BE2C (cell line): Measurements from ENCODE around the gene BCAM.

Source experiments
- DNase-seq: peaks from one replicate; pipeline ENCODE4 v3.0.0-alpha.2; 2020
- H3K27me3 ChIP-seq: fragments of 250-450 bp; sonication (Bioruptor Pico); 2 replicates; pipeline ENCODE4 v1.5.1; 2020; ENCODE audit warnings: mild to moderate bottlenecking
- H3K36me3 ChIP-seq: fragments of 250-450 bp; sonication (Bioruptor Pico); 2 replicates; pipeline ENCODE4 v1.5.1; 2020; ENCODE audit warnings: mild to moderate bottlenecking
- H3K4me1 ChIP-seq: fragments of 250-450 bp; sonication (Bioruptor Pico); 2 replicates; pipeline ENCODE4 v1.5.1; 2020
- H3K4me3 ChIP-seq: 2 replicates; pipeline ENCODE4 v1.5.1; 2011; ENCODE audit warnings: low read depth, low read length
- H3K9me3 ChIP-seq: fragments of 250-450 bp; sonication (Bioruptor Pico); 2 replicates; pipeline ENCODE4 v1.5.1; 2020
- CTCF ChIP-seq: IDR thresholded peaks from 2 replicates; pipeline ENCODE4 v1.5.1; 2012; ENCODE audit warnings: mild to moderate bottlenecking, low read depth, low read length

Gene BCAM

GRCh38 chr19:44812142-44812718 lies 3.3 kb downstream of the BCAM start:
- no peak for TF ChIP-seq CTCF
- no peak for DNase-seq
- Histone ChIP-seq H3K4me3 (no peak overlapping the region), H3K36me3 (no peaks in the 10 kb centered on the region), H3K27me3 (no peaks in the 10 kb centered on the region), H3K4me1 (peaks cover 4% of the 10 kb centered on the region; the same call in 1 of the 2 replicates), H3K9me3 (no peaks in the 10 kb centered on the region)

- H3K4me3 ChIP-seq, result no peak overlapping the region
- TF ChIP-seq CTCF, result peak; percentile 21
- DNase-seq, result no peak
- no peaks in the 10 kb centered on the region for H3K36me3 ChIP-seq
- H3K9me3 ChIP-seq, result no peaks in the 10 kb centered on the region
- H3K27me3 ChIP-seq, result no peaks in the 10 kb centered on the region
- peaks cover 4% of the 10 kb centered on the region; the same call in 1 of the 2 replicates for H3K4me1 ChIP-seq
Measured at GRCh38 chr19:44813070-44813840, 4.4 kb downstream of the BCAM start.

GRCh38 chr19:44813841-44814470 lies 5.1 kb downstream of the BCAM start:
- H3K27me3 ChIP-seq, result no peaks in the 10 kb centered on the region
- DNase-seq, result no peak
- H3K9me3 ChIP-seq, result no peaks in the 10 kb centered on the region
- H3K4me1 ChIP-seq, result peaks cover 4% of the 10 kb centered on the region; the same call in 1 of the 2 replicates
- H3K4me3 ChIP-seq, result no peak overlapping the region
- no peak for TF ChIP-seq CTCF
- no peaks in the 10 kb centered on the region for H3K36me3 ChIP-seq

- Histone ChIP-seq H3K27me3 (no peaks in the 10 kb centered on the region), H3K9me3 (no peaks in the 10 kb centered on the region), H3K36me3 (no peaks in the 10 kb centered on the region), H3K4me3 (no peak overlapping the region), H3K4me1 (no peaks in the 10 kb centered on the region)
- no peak for DNase-seq
- no peak for TF ChIP-seq CTCF
Measured at GRCh38 chr19:44814517-44814916, 5.6 kb downstream of the BCAM start.

GRCh38 chr19:44816301-44816700 lies 7.4 kb downstream of the BCAM start:
- no peaks in the 10 kb centered on the region for H3K36me3 ChIP-seq
- H3K27me3 ChIP-seq, result no peaks in the 10 kb centered on the region
- no peaks in the 10 kb centered on the region for H3K4me1 ChIP-seq
- H3K9me3 ChIP-seq, result no peaks in the 10 kb centered on the region
- TF ChIP-seq CTCF, result no peak
- H3K4me3 ChIP-seq, result no peak overlapping the region
- DNase-seq, result no peak
